HTR-8/SVneo (cell line): ENCODE results near the gene EIF4B.

Experiments
- DNase-seq: peaks from one replicate; pipeline ENCODE4 v3.0.0; 2011; ENCODE audit warnings: low spot score, mixed read lengths; ENCODE audit not compliant: insufficient read length
- FAIRE-seq: peaks from 2 replicates; lab custom pipeline; 2011; peaks lifted over from hg19 to GRCh38; lab: Jason Lieb, UNC

The EIF4B gene

GRCh38 chr12:53065975-53066931 lies 60.0 kb downstream of the EIF4B start:
- FAIRE-seq (peak; percentile 57), DNase-seq (peak; percentile 91)

- no peak for DNase-seq
Observed at GRCh38 chr12:53067074-53067992, 61.1 kb downstream of the EIF4B start.

GRCh38 chr12:53067993-53068770 lies 61.9 kb downstream of the EIF4B start:
- DNase-seq (no peak), FAIRE-seq (peak; percentile 46)

More at GRCh38 chr12:53067074-53067992, 61.1 kb downstream of the EIF4B start:
- no peak for FAIRE-seq

GRCh38 chr12:53068811-53069585 lies 62.7 kb downstream of the EIF4B start:
- FAIRE-seq (no peak), DNase-seq (no peak)

GRCh38 chr12:53069621-53070410 lies 63.6 kb downstream of the EIF4B start:
- FAIRE-seq: no peak
- no peak for DNase-seq

GRCh38 chr12:53070877-53071492 lies 64.7 kb downstream of the EIF4B start:
- DNase-seq (no peak), FAIRE-seq (peak; percentile 54)

- DNase-seq (no peak), FAIRE-seq (no peak)
Observed at GRCh38 chr12:53071591-53072551, 65.6 kb downstream of the EIF4B start.

GRCh38 chr12:53073881-53074280 lies 67.6 kb downstream of the EIF4B start:
- DNase-seq: no peak
- no peak for FAIRE-seq

- DNase-seq (no peak), FAIRE-seq (no peak)
Observed at GRCh38 chr12:53074283-53074998, 68.2 kb downstream of the EIF4B start.

- no peak for DNase-seq
- FAIRE-seq: no peak
Observed at GRCh38 chr12:53074999-53075370, 68.7 kb downstream of the EIF4B start.

- DNase-seq: no peak
- FAIRE-seq: no peak
Observed at GRCh38 chr12:53076461-53076860, 70.2 kb downstream of the EIF4B start.

GRCh38 chr12:53077030-53077429 lies 70.8 kb downstream of the EIF4B start:
- DNase-seq (no peak), FAIRE-seq (no peak)

GRCh38 chr12:53078425-53079225 lies 72.4 kb downstream of the EIF4B start:
- DNase-seq: no peak

GRCh38 chr12:53079226-53080117 lies 73.2 kb downstream of the EIF4B start, which contains the start of gene SPRYD3:
SPRYD3 (minus strand) TSS chr12:53079390; CDS start chr12:53079333, 57 bp downstream.
- peak; percentile 69 for FAIRE-seq
- peak; percentile 99 for DNase-seq

More at GRCh38 chr12:53078425-53079225, 72.4 kb downstream of the EIF4B start:
- FAIRE-seq: no peak
